ENCODE results near the gene BANP.

DNA sequence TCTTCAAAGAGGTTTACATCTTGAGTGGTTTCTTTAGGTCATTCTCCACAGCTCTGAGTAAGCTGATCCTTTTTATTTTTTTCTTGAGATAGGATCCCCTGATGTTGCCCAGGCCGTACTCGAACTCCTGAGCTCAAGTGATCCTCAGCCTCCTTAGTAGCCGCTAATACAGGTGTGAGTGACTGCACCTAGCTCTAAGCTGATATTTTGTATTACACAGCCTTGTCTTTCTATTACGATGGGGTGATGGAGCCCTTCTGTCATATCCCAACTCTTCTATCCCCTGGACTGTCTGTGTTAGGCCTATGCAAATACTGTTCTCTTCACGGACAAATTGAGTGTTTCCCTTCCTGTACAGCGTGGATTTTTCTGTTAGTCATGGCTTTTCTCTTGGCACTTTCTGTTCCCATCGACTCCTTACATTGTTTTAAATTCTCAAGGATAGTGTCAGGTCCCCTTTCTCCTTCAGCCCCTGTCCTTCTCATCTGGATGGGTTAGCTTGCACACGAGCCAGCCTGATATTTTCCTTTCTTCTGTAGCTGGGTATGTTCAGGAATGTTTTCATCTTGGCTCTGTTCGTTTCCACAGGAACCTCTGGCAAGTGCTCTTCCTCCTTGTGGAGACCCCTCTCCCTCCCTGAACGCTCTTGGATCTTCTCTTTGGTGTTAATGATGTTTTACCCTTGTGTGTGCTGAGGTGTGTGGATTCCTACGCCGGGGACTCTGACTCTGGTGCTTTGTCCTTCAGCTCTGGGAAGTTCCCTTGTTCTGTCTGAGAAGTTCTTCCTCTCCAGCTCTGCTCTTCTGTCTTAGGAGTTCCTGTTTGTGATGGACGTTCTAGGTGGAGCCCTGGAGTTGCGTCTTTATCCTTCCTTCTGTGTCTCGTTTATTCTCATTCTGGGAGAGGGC lies 2.3 kb downstream of the BANP start:
- no peak for TF ChIP-seq ZNF384 (IDR thresholded peaks at IDR 0.05)
- no peak for TF ChIP-seq L3MBTL2 (conservative IDR thresholded peaks at IDR 0.05)
- TF ChIP-seq FOXM1 (IDR thresholded peaks at IDR 0.05; ENCODE audit: borderline replicate concordance), result no peak
- no peak for TF ChIP-seq ELF4 (IDR thresholded peaks at IDR 0.05)
- no peak for TF ChIP-seq SUZ12 (IDR thresholded peaks at IDR 0.05)
- no peak for TF ChIP-seq FOXK2 (IDR thresholded peaks at IDR 0.05)
- no peak for TF ChIP-seq LEF1 (IDR thresholded peaks at IDR 0.05; ENCODE audit: borderline replicate concordance)
- TF ChIP-seq TARDBP (IDR thresholded peaks at IDR 0.05), result no peak
- TF ChIP-seq CTBP1 (IDR thresholded peaks at IDR 0.05; ENCODE audit: borderline replicate concordance), result no peak

All from HEK293T (cell line).